Activated T-helper 2 cell treated with anti-CD3 and anti-CD28 coated beads, Interferon-gamma antibody, Interleukin-2, Interleukin-4, amounts not matched to agents 10 μg/mL and 5 μg/mL and 100 μg/mL, durations not matched to agents 14 hours and 24 hours and 36 hours (primary cell): ENCODE measurements around the gene ANXA3. TPM values are rescaled to one million over a fixed set of nuclear protein-coding genes. Genes with fewer than 3 reads are reported as not detected.
"Not testable (repeated sequence)": the region's sequence is repeated elsewhere in the genome, so short reads cannot be mapped to it uniquely, and the experiment has no call there.

ENCODE experiments used
- DNase-seq: peaks from one replicate; pipeline ENCODE4 v3.0.0; 2021; ENCODE audit warnings: low spot score
- H3K27ac Mint-ChIP-seq: one replicate; pipeline ENCODE4 v1.8.0; 2021; ENCODE audit warnings: mixed read lengths
- H3K27me3 Mint-ChIP-seq: one replicate; pipeline ENCODE4 v1.8.0; 2021; ENCODE audit warnings: low read depth, mixed read lengths
- H3K36me3 Mint-ChIP-seq: one replicate; pipeline ENCODE4 v1.8.0; 2021; ENCODE audit warnings: low read depth, mixed read lengths
- H3K4me1 Mint-ChIP-seq: one replicate; pipeline ENCODE4 v1.8.0; 2021; ENCODE audit warnings: low read depth, mixed read lengths
- H3K4me3 Mint-ChIP-seq: one replicate; pipeline ENCODE4 v1.8.0; 2021; ENCODE audit warnings: low read depth, mild to moderate bottlenecking, moderate library complexity, mixed read lengths
- H3K9me3 Mint-ChIP-seq: one replicate; pipeline ENCODE4 v1.8.0; 2021; ENCODE audit warnings: mixed read lengths
- intact Hi-C: fragments of 100-400 bp; cut with micrococcal nuclease; formaldehyde crosslinking; loops from one replicate; pipeline ENCODE4 v1.15.1; 2023
- total RNA-seq: library from RNA; stranded (reverse); gene quantifications from 2 replicates; pipeline ENCODE4 v1.2.3, GENCODE V29; 2022

ANXA3 gene
- total RNA-seq, 1 donor from 2014 or later: not detected

DNA sequence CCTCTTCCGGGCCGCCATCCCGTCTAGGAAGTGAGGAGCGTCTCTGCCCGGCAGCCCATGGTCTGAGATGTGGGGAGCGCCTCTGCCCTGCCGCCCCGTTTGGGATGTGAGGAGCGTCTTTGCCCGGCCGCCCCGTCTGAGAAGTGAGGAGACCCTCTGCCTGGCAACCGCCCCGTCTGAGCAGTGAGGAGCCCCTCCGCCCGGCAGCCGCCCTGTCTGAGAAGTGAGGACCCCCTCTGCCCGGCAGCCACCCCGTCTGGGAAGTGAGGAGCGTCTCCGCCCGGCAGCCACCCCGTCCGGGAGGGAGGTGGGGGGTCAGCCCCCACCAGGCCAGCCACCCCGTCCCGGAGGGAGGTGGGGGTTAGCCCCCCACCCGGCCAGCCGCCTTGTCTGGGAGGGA, 3.7 kb upstream of the ANXA3 start:
- H3K4me3 Mint-ChIP-seq, H3K9me3 Mint-ChIP-seq, H3K4me1 Mint-ChIP-seq, DNase-seq, H3K36me3 Mint-ChIP-seq, H3K27ac Mint-ChIP-seq, intact Hi-C loops: not testable (repeated sequence)
- H3K27me3 Mint-ChIP-seq: peaks cover 39% of the 10 kb centered on the region

DNA sequence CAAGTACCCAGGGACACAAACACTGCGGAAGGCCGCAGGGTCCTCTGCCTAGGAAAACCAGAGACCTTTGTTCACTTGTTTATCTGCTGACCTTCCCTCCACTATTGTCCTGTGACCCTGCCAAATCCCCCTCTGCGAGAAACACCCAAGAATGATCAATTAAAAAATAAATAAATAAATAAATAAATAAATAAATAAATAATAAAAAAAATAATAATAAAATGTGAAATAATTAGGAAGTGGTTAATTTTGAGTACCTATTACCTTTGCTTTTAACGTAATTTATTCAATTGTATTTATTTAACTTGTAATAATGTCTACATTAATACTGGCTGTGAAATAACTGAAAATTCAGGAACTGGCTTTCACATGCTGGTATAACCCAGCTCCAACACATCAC, 2.7 kb upstream of the ANXA3 start:
- H3K27me3 Mint-ChIP-seq: peaks cover 37% of the 10 kb centered on the region
- H3K4me3 Mint-ChIP-seq, H3K9me3 Mint-ChIP-seq, H3K36me3 Mint-ChIP-seq, H3K27ac Mint-ChIP-seq, H3K4me1 Mint-ChIP-seq, DNase-seq, intact Hi-C loops: not testable (repeated sequence)

- Mint-ChIP-seq H3K27me3 (peaks cover 45% of the 10 kb centered on the region), H3K9me3 (no peaks in the 10 kb centered on the region), H3K4me1 (peaks cover 9% of the 10 kb centered on the region), H3K4me3 (no peak overlapping the region), H3K36me3 (peaks cover 4% of the 10 kb centered on the region), H3K27ac (no peak overlapping the region)
- no peak for DNase-seq
- intact Hi-C loops: no loop called here
Measured at GRCh38 chr4:78552389-78553042, 946 bp downstream of the ANXA3 start.

DNA sequence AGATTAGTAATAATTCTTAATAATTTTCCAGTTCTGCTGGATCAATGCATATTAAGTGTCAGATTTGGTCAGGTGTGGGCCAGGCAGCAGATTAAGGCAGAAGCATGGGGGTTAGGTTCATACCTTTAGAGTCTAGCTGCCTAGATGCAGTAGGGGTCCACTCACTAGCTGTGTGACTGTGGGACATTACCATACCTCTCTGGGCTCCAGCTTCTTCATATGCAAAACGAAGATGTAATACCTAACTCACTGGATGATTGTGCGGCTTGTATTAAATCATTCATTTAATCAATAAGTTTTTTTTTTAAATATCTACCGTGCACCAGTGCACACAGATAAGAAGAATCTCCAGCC, 1.4 kb downstream of the ANXA3 start:
- Mint-ChIP-seq H3K27me3 (peaks cover 45% of the 10 kb centered on the region), H3K27ac (no peak overlapping the region), H3K4me1 (peaks cover 9% of the 10 kb centered on the region), H3K4me3 (no peak overlapping the region), H3K9me3 (no peaks in the 10 kb centered on the region), H3K36me3 (peaks cover 4% of the 10 kb centered on the region)
- DNase-seq: no peak
- intact Hi-C loops: no loop called here

GRCh38 chr4:78553529-78554060, 2.0 kb downstream of the ANXA3 start:
- Mint-ChIP-seq H3K4me1 (peaks cover 9% of the 10 kb centered on the region), H3K4me3 (no peak overlapping the region), H3K27ac (no peak overlapping the region), H3K36me3 (peaks cover 4% of the 10 kb centered on the region), H3K9me3 (no peaks in the 10 kb centered on the region), H3K27me3 (peaks cover 45% of the 10 kb centered on the region)
- DNase-seq: no peak
- intact Hi-C loops: no loop called here

GRCh38 chr4:78556665-78557064, 5.1 kb downstream of the ANXA3 start:
- Mint-ChIP-seq H3K27me3 (peaks cover 34% of the 10 kb centered on the region), H3K27ac (no peak overlapping the region), H3K9me3 (no peaks in the 10 kb centered on the region), H3K4me1 (peaks cover 5% of the 10 kb centered on the region), H3K4me3 (no peak overlapping the region), H3K36me3 (peaks cover 4% of the 10 kb centered on the region)
- no peak for DNase-seq
- intact Hi-C loops: no loop called here

DNA sequence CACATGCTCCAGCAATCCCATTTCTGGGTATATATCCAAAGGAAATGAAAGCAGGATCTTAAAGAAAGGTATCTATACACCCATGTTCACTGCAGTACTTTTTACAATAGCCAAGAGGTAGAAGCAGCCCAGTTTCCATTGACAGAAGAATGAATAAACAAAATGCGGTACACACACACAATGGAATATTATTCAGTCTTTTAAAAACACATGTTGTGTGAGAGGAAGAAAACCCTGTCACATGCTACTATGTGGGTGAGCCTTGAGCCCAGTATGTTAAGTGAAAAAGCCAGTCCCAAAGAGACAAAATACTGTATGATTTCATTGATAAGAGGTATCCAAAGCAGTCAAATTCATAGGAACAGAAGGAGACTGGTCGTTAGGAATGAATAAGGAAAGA, 6.3 kb downstream of the ANXA3 start:
- Mint-ChIP-seq H3K27me3 (peaks cover 37% of the 10 kb centered on the region), H3K27ac (no peak overlapping the region), H3K4me1 (no peaks in the 10 kb centered on the region), H3K36me3 (no peaks in the 10 kb centered on the region), H3K4me3 (no peak overlapping the region), H3K9me3 (no peaks in the 10 kb centered on the region)
- no peak for DNase-seq
- intact Hi-C loops: no loop called here

DNA sequence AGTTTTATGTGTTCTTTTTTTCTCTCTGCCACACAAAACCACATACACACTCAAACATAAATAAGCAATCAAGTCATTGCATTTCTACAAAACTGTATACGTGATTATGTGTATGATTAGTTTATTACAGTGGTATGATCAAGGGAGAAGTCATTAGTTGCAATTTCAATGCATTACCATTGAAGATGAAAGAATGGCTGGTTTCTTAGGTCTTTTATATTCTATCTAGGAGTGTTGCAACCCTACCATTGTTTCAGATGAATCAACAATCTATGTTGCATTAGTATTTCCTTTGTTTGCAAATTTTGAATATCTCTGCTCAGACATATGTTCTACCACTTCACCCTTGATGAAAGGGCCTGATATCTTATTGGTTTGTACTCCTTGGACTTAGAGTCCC, 6.8 kb downstream of the ANXA3 start:
- H3K4me1 Mint-ChIP-seq: no peaks in the 10 kb centered on the region
- no peaks in the 10 kb centered on the region for H3K9me3 Mint-ChIP-seq
- no peak overlapping the region for H3K27ac Mint-ChIP-seq
- DNase-seq: no peak
- intact Hi-C loops: no loop called here
- peaks cover 37% of the 10 kb centered on the region for H3K27me3 Mint-ChIP-seq
- H3K4me3 Mint-ChIP-seq: no peak overlapping the region
- H3K36me3 Mint-ChIP-seq: no peaks in the 10 kb centered on the region

- H3K27ac Mint-ChIP-seq: no peak overlapping the region
- DNase-seq: no peak
- H3K4me3 Mint-ChIP-seq: no peak overlapping the region
- H3K4me1 Mint-ChIP-seq: no peaks in the 10 kb centered on the region
- intact Hi-C loops: no loop called here
- H3K27me3 Mint-ChIP-seq: peaks cover 38% of the 10 kb centered on the region
- no peaks in the 10 kb centered on the region for H3K36me3 Mint-ChIP-seq
- H3K9me3 Mint-ChIP-seq: no peaks in the 10 kb centered on the region
Measured at GRCh38 chr4:78560296-78560963, 8.9 kb downstream of the ANXA3 start.

DNA sequence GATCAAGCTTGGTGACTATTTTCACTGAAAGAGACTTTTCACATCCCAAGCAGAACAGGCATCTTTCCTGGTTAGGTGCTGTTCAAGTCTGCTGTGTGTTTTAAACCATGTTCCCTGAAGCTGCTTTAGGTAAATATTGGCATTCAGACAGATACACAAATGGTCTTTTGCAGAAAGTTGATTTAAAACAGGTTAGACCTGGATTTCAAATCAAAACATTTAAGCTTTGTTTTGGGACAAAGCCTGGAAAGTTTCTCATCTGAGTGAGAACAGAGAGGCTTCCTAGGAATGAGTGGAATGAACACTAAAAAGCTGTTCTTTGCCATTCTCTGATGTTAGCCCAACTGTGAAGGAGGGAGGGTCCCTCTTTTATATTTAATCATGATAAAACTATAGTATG, 10.1 kb downstream of the ANXA3 start:
- Mint-ChIP-seq H3K9me3 (no peaks in the 10 kb centered on the region), H3K27ac (no peak overlapping the region), H3K4me1 (no peaks in the 10 kb centered on the region), H3K36me3 (no peaks in the 10 kb centered on the region), H3K4me3 (no peak overlapping the region), H3K27me3 (peaks cover 30% of the 10 kb centered on the region)
- intact Hi-C loops: no loop called here
- DNase-seq: no peak

DNA sequence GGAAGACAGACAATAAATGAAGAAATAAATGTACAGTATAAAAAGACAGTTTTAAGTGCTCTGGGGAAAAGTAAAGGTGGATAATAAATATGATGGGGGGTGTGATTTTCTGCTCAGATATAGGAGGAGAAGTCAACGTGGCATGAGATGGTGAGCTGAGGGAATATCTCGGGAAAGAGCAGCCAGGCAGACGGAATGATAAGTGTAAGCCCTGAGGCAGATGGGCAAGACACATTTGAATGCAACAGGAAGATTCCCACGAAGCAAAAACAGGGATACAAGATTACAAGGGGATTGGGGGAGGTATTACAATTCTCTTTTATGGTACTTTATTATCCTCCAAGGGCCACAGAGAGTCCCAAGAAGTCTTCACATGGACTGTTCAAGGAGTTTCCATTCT, 11.1 kb downstream of the ANXA3 start:
- Mint-ChIP-seq H3K27ac (no peak overlapping the region), H3K36me3 (no peaks in the 10 kb centered on the region), H3K4me3 (no peak overlapping the region), H3K9me3 (no peaks in the 10 kb centered on the region), H3K4me1 (no peaks in the 10 kb centered on the region), H3K27me3 (peaks cover 25% of the 10 kb centered on the region)
- no peak for DNase-seq
- intact Hi-C loops: no loop called here

GRCh38 chr4:78565971-78566372, 14.4 kb downstream of the ANXA3 start:
- Mint-ChIP-seq H3K4me3 (no peak overlapping the region), H3K4me1 (no peaks in the 10 kb centered on the region), H3K9me3 (no peaks in the 10 kb centered on the region), H3K27ac (no peak overlapping the region), H3K27me3 (peaks cover 32% of the 10 kb centered on the region), H3K36me3 (no peaks in the 10 kb centered on the region)
- intact Hi-C loops: no loop called here
- DNase-seq: no peak

DNA sequence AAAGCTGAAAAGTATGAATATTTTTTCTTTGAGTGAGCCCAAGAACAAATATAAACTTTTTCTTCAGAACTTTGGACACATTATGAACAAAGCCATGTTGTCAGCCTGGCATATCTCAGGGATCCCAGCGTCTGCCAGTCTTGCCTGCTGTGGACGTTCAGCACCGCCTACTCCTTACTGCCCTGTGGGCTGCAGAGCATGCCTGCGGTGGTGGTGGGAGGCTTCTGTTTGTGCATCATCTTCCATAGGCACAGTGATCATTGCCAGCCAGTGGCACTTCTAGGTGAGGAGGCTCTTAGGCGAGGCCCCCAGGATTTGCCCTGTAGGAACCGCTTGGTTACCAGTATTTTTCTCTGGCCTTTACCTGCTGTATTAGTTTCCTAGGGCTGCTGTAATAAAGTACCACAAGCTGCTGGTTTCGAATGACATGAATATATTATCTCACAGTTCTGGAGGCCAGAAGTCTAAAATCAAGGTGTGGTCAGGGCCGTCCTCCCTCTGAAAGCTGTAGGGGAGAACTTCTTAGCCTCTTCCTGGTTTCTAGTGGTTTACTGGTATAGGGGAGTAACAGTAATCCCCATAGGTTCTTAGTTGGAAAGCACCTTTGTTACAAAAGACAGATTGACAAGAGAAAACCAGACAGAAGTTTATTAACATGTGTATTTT, 15.4 kb downstream of the ANXA3 start:
- no peak overlapping the region for H3K4me3 Mint-ChIP-seq
- H3K4me1 Mint-ChIP-seq: no peaks in the 10 kb centered on the region
- DNase-seq: no peak
- intact Hi-C loops: no loop called here
- no peak overlapping the region for H3K27ac Mint-ChIP-seq
- no peaks in the 10 kb centered on the region for H3K36me3 Mint-ChIP-seq
- H3K27me3 Mint-ChIP-seq: peaks cover 29% of the 10 kb centered on the region
- no peaks in the 10 kb centered on the region for H3K9me3 Mint-ChIP-seq
